HG03442 (cell line): ENCODE data around the gene C4BPA.

Experiments used
- ATAC-seq: cut with Tn5 transposase; IDR thresholded peaks from one replicate; pipeline ENCODE4 v1.9.1; 2021; ENCODE audit warnings: mild to moderate bottlenecking, moderate library complexity; ENCODE audit not compliant: unreplicated experiment

C4BPA gene

GRCh38 chr1:207077012-207077411 is 27.0 kb upstream of the C4BPA start:
- ATAC-seq: no peak

- ATAC-seq: peak; percentile 47
Observed at GRCh38 chr1:207077470-207078377, 26.3 kb upstream of the C4BPA start.

GRCh38 chr1:207078578-207079132 is 25.4 kb upstream of the C4BPA start:
- no peak for ATAC-seq

GRCh38 chr1:207079706-207080241 is 24.3 kb upstream of the C4BPA start:
- no peak for ATAC-seq

GRCh38 chr1:207081088-207081487 is 22.9 kb upstream of the C4BPA start:
- ATAC-seq: no peak

- ATAC-seq: no peak
Observed at GRCh38 chr1:207081806-207082205, 22.2 kb upstream of the C4BPA start.

- ATAC-seq: no peak
Observed at GRCh38 chr1:207084232-207084631, 19.8 kb upstream of the C4BPA start.

GRCh38 chr1:207084701-207085180 is 19.3 kb upstream of the C4BPA start:
- peak; percentile 64 for ATAC-seq

- ATAC-seq: no peak
Observed at GRCh38 chr1:207085887-207086286, 18.1 kb upstream of the C4BPA start.

- no peak for ATAC-seq
Observed at GRCh38 chr1:207088161-207088560, 15.9 kb upstream of the C4BPA start.

- ATAC-seq: no peak
Observed at GRCh38 chr1:207088701-207089626, 15.1 kb upstream of the C4BPA start, which contains the start of gene C4BPB. Gene C4BPB (plus strand): TSS chr1:207088860. CDS start chr1:207089532, 672 bp downstream.

- no peak for ATAC-seq
Observed at GRCh38 chr1:207089627-207090355, 14.2 kb upstream of the C4BPA start.

GRCh38 chr1:207091200-207091908 is 12.7 kb upstream of the C4BPA start:
- ATAC-seq: no peak

- ATAC-seq: no peak
Observed at GRCh38 chr1:207093944-207094343, 10.1 kb upstream of the C4BPA start.

- peak; percentile 91 for ATAC-seq
Observed at GRCh38 chr1:207097871-207098324, 6.1 kb upstream of the C4BPA start.

- no peak for ATAC-seq
Observed at GRCh38 chr1:207101720-207102119, 2.3 kb upstream of the C4BPA start.

GRCh38 chr1:207102146-207102545 is 1.9 kb upstream of the C4BPA start:
- ATAC-seq: no peak

GRCh38 chr1:207102659-207103058 is 1.4 kb upstream of the C4BPA start:
- no peak for ATAC-seq

- no peak for ATAC-seq
Observed at GRCh38 chr1:207109004-207109403, 5.0 kb downstream of the C4BPA start.
